Lung (tissue), 12 donors: ENCODE data around the gene ZNF460. TPM values are rescaled to one million over a fixed set of nuclear protein-coding genes. Genes with fewer than 3 reads are reported as not detected.
"Not testable (repeated sequence)": the region's sequence is repeated elsewhere in the genome, so short reads cannot be mapped to it uniquely, and the experiment has no call there.

Source experiments
- ATAC-seq: fragments of 200-7000 bp; cut with Tn5 transposase; one replicate; pipeline ENCODE4 v1.9.1; 2020; ENCODE audit warnings: moderate number of reproducible peaks; ENCODE audit not compliant: insufficient read depth, low FRiP score
- DNase-seq, 3 donors: peaks; one replicate each; pipeline ENCODE4 v3.0.0-alpha.2; 2013 to 2017
- H3K27ac ChIP-seq, 2 donors: one replicate each; pipeline ENCODE4 v1.5.1; 2013; ENCODE audit warnings: mild to moderate bottlenecking in 2 of 2, moderate library complexity in 2 of 2, control low read depth in 1 of 2, inconsistent platforms in 1 of 2, low read depth in 1 of 2, low read length in 1 of 2
- H3K27me3 ChIP-seq, 3 donors: one replicate each; pipeline ENCODE4 v1.5.1; 2013; ENCODE audit warnings: low read length in 2 of 3; ENCODE audit not compliant: control insufficient read depth in 3 of 3, insufficient read depth in 3 of 3
- H3K36me3 ChIP-seq, 4 donors: one replicate each; pipeline ENCODE4 v1.5.1; 2013; ENCODE audit warnings: low read length in 4 of 4, mild to moderate bottlenecking in 1 of 4, moderate library complexity in 1 of 4; ENCODE audit not compliant: control insufficient read depth in 4 of 4, insufficient read depth in 4 of 4
- H3K4me1 ChIP-seq, 5 donors: one replicate each; pipeline ENCODE4 v1.5.1; 2013; ENCODE audit warnings: low read length in 5 of 5, mild to moderate bottlenecking in 2 of 5, moderate library complexity in 1 of 5; ENCODE audit not compliant: control insufficient read depth in 5 of 5, insufficient read depth in 5 of 5
- H3K4me3 ChIP-seq: one replicate; pipeline ENCODE4 v1.5.1; 2013; ENCODE audit warnings: mild to moderate bottlenecking, control low read depth, moderate library complexity
- H3K9ac ChIP-seq, 2 donors: one replicate each; pipeline ENCODE4 v1.5.1; 2013; ENCODE audit warnings: low read length in 2 of 2, control low read depth in 1 of 2; ENCODE audit not compliant: insufficient read depth in 1 of 2
- H3K9me3 ChIP-seq, 4 donors: one replicate each; pipeline ENCODE4 v1.5.1; 2013; ENCODE audit warnings: low read length in 3 of 4, mild to moderate bottlenecking in 1 of 4, moderate library complexity in 1 of 4; ENCODE audit not compliant: control insufficient read depth in 4 of 4, insufficient read depth in 3 of 4
- CTCF ChIP-seq: IDR thresholded peaks from 2 replicates; pipeline ENCODE4 v1.5.1; 2012; ENCODE audit warnings: mild to moderate bottlenecking; ENCODE audit errors: control extremely low read depth, extremely low read depth
- WGBS, 2 donors: extraction: QIAGEN DNeasy Blood & Tissue Kit; methylation state at CpG; one replicate each; pipeline ENCODE4 v1.1.7; 2013; 5-methylcytosine and 5-hydroxymethylcytosine counted together
- polyA plus RNA-seq, 2 donors: library from polyadenylated mRNA; stranded (reverse); fragments of 200-250 nt; gene quantifications; one replicate each; pipeline ENCODE4 v1.2.1, GENCODE V29; 2013
- total RNA-seq, 2 donors: library from RNA; depleted of rRNA in 1 of 2; stranded (reverse); fragments of >200 nt in 1 of 2; gene quantifications; one replicate each; pipeline ENCODE4 v1.2.1, GENCODE V29; 2014 to 2021
- donor health status: control.
- donor health status: control.
- donor health status: Bipolar disorder and iron deficiency.
- donor health status: healthy.
- donor health status: DM: yes; HTN: yes; CAD: no.

Gene ZNF460
- total and polyA plus RNA-seq, 4 donors: 1.2 to 113 (median 29.0) TPM

- ATAC-seq (no peak), DNase-seq (no peak)
- Histone ChIP-seq H3K4me3 (no peak overlapping the region), H3K9ac (no peak overlapping the region), H3K9me3 (peaks cover 0 to 39% (median 0%) of the 10 kb centered on the region in 4 donors), H3K36me3 (peaks cover 28 to 55% (median 41%) of the 10 kb centered on the region in 4 donors), H3K27me3 (no peaks in the 10 kb centered on the region), H3K4me1 (peaks cover 0 to 3% (median 0%) of the 10 kb centered on the region in 5 donors), H3K27ac (no peak overlapping the region)
- TF ChIP-seq CTCF: no peak
- 89 to 97% methylated on average over 6 of the region's 6 CpGs for WGBS, 2 donors
Measured at GRCh38 chr19:57248646-57249045, 31.6 kb upstream of the ZNF460 start.

GRCh38 chr19:57249329-57249728 lies 31.0 kb upstream of the ZNF460 start:
- peaks cover 0 to 44% (median 0%) of the 10 kb centered on the region in 4 donors for H3K9me3 ChIP-seq
- no peak overlapping the region for H3K27ac ChIP-seq
- H3K9ac ChIP-seq: no peak overlapping the region
- H3K4me1 ChIP-seq: peaks cover 0 to 3% (median 0%) of the 10 kb centered on the region in 5 donors
- DNase-seq (no peak), ATAC-seq (no peak)
- no peak for TF ChIP-seq CTCF
- H3K27me3 ChIP-seq: no peaks in the 10 kb centered on the region
- 59 to 88% methylated on average over 1 of the region's 1 CpG for WGBS, 2 donors
- H3K4me3 ChIP-seq: no peak overlapping the region
- H3K36me3 ChIP-seq: peaks cover 28 to 58% (median 45%) of the 10 kb centered on the region in 4 donors

- Histone ChIP-seq H3K36me3 (peaks cover 12 to 35% (median 31%) of the 10 kb centered on the region in 4 donors), H3K9me3 (peaks cover 0 to 26% (median 0%) of the 10 kb centered on the region in 4 donors)
- WGBS, 2 donors: 94 to 96% methylated on average over 11 of the region's 11 CpGs
- H3K4me3 ChIP-seq, DNase-seq, H3K27ac ChIP-seq, ATAC-seq, H3K4me1 ChIP-seq, H3K9ac ChIP-seq, H3K27me3 ChIP-seq: not testable (repeated sequence)
Measured at GRCh38 chr19:57253767-57254166, 26.5 kb upstream of the ZNF460 start.

GRCh38 chr19:57262044-57262443 lies 18.2 kb upstream of the ZNF460 start:
- no peak for DNase-seq
- ATAC-seq: no peak
- no peaks in the 10 kb centered on the region for H3K27me3 ChIP-seq
- H3K4me3 ChIP-seq: no peak overlapping the region
- no peak overlapping the region for H3K9ac ChIP-seq
- peaks cover 0 to 5% (median 0%) of the 10 kb centered on the region in 4 donors for H3K9me3 ChIP-seq
- whole genome bisulfite sequencing, 2 donors: 92 to 97% methylated on average over 3 of the region's 3 CpGs
- H3K27ac ChIP-seq: no peak overlapping the region
- no peak for TF ChIP-seq CTCF
- H3K4me1 ChIP-seq: no peaks in the 10 kb centered on the region
- peaks cover 0 to 8% (median 6%) of the 10 kb centered on the region in 4 donors for H3K36me3 ChIP-seq
